Measurements from ENCODE around the gene BICC1. TPM values are rescaled to one million over a fixed set of nuclear protein-coding genes. Genes with fewer than 3 reads are reported as not detected.

BICC1 gene
- total RNA-seq, 1 donor from 2014 or later, result 9.3 TPM

- peak overlapping the region in 1 of 2 donors; percentile 22 for H3K27ac ChIP-seq
- H3K36me3 ChIP-seq, result peaks cover 0 to 5% of the 10 kb centered on the region in 2 donors
- H3K27me3 ChIP-seq, result no peaks in the 10 kb centered on the region
- no peak for DNase-seq (ENCODE audit: low spot score in 2 of 2)
- TF ChIP-seq CTCF (IDR thresholded peaks at IDR 0.05), result no peak
- intact Hi-C loops (cut with DNase I), result no loop called here
- no peak overlapping the region for H3K4me3 ChIP-seq
- H3K4me1 ChIP-seq, result peaks cover 0 to 8% of the 10 kb centered on the region in 2 donors
- H3K9me3 ChIP-seq, result no peaks in the 10 kb centered on the region
Observed at GRCh38 chr10:58806970-58807628, 294.4 kb downstream of the BICC1 start.

- Histone ChIP-seq H3K36me3 (no peaks in the 10 kb centered on the region), H3K27me3 (no peaks in the 10 kb centered on the region), H3K4me3 (no peak overlapping the region), H3K4me1 (peaks cover 0 to 8% of the 10 kb centered on the region in 2 donors), H3K9me3 (no peaks in the 10 kb centered on the region), H3K27ac (peak overlapping the region in 1 of 2 donors; percentile 22)
- intact Hi-C loops (cut with DNase I), result no loop called here
- TF ChIP-seq CTCF (IDR thresholded peaks at IDR 0.05), result no peak
- DNase-seq (ENCODE audit: low spot score in 2 of 2), result no peak
Observed at GRCh38 chr10:58807629-58808022, 295.0 kb downstream of the BICC1 start.

GRCh38 chr10:58810751-58811150 is 298.1 kb downstream of the BICC1 start:
- H3K27me3 ChIP-seq, result no peaks in the 10 kb centered on the region
- intact Hi-C loops (cut with DNase I), result no loop called here
- H3K36me3 ChIP-seq, result peaks cover 6 to 9% of the 10 kb centered on the region in 2 donors
- DNase-seq (ENCODE audit: low spot score in 2 of 2), result no peak
- no peak overlapping the region for H3K4me3 ChIP-seq
- H3K4me1 ChIP-seq, result peaks cover 0 to 8% of the 10 kb centered on the region in 2 donors
- H3K27ac ChIP-seq, result no peak overlapping the region
- H3K9me3 ChIP-seq, result no peaks in the 10 kb centered on the region
- TF ChIP-seq CTCF (IDR thresholded peaks at IDR 0.05), result no peak

GRCh38 chr10:58813573-58813972 is 300.9 kb downstream of the BICC1 start:
- TF ChIP-seq CTCF (IDR thresholded peaks at IDR 0.05), result no peak
- H3K27ac ChIP-seq, result no peak overlapping the region
- peaks cover 6 to 9% of the 10 kb centered on the region in 2 donors for H3K36me3 ChIP-seq
- H3K4me3 ChIP-seq, result no peak overlapping the region
- no peaks in the 10 kb centered on the region for H3K27me3 ChIP-seq
- H3K4me1 ChIP-seq, result peaks cover 0 to 1% of the 10 kb centered on the region in 2 donors
- H3K9me3 ChIP-seq, result no peaks in the 10 kb centered on the region
- DNase-seq (ENCODE audit: low spot score in 2 of 2), result no peak
- intact Hi-C loops (cut with DNase I), result no loop called here

- Histone ChIP-seq H3K4me3 (no peak overlapping the region), H3K4me1 (peaks cover 0 to 7% of the 10 kb centered on the region in 2 donors), H3K27ac (no peak overlapping the region), H3K9me3 (no peaks in the 10 kb centered on the region), H3K27me3 (no peaks in the 10 kb centered on the region), H3K36me3 (peaks cover 6 to 9% of the 10 kb centered on the region in 2 donors)
- intact Hi-C loops (cut with DNase I), result no loop called here
- DNase-seq (ENCODE audit: low spot score in 2 of 2), result no peak
- no peak for TF ChIP-seq CTCF (IDR thresholded peaks at IDR 0.05)
Observed at GRCh38 chr10:58817201-58817846, 304.7 kb downstream of the BICC1 start.

Data from ascending aorta (tissue), 2 donors.